ENCODE results near the gene FLVCR2. TPM values are rescaled to one million over a fixed set of nuclear protein-coding genes. Genes with fewer than 3 reads are reported as not detected.

The FLVCR2 gene
- polyA plus RNA-seq, 1 donor from 2014 or later = not detected

GRCh38 chr14:75540479-75540851, 38.0 kb upstream of the FLVCR2 start:
- H3K9me3 ChIP-seq (ENCODE audit: low read length) = no peaks in the 10 kb centered on the region
- H3F3A ChIP-seq (ENCODE audit: insufficient read depth, low read length, poor library complexity, severe bottlenecking) = no peaks in the 10 kb centered on the region
- H3K9ac ChIP-seq (ENCODE audit: low read length) = no peak overlapping the region
- H3K9me2 ChIP-seq (ENCODE audit: insufficient read depth, low read length) = no peaks in the 10 kb centered on the region
- H3K36me3 ChIP-seq (ENCODE audit: insufficient read depth, low read length) = no peaks in the 10 kb centered on the region
- no peak overlapping the region for H2AFZ ChIP-seq (ENCODE audit: low read depth, low read length)
- no peak overlapping the region for H3K27ac ChIP-seq (ENCODE audit: low read length)
- no peaks in the 10 kb centered on the region for H4K20me1 ChIP-seq (ENCODE audit: insufficient read depth)
- no peak overlapping the region for H3K4me2 ChIP-seq (ENCODE audit: low read length)
- no peak overlapping the region for H3K4me3 ChIP-seq (ENCODE audit: low read length)
- no peaks in the 10 kb centered on the region for H3K79me2 ChIP-seq (replicated peaks; ENCODE audit: insufficient read depth, low read length)
- H3K27me3 ChIP-seq (ENCODE audit: insufficient read depth, low read depth, low read length) = no peaks in the 10 kb centered on the region
- TF ChIP-seq, protein P1, sequence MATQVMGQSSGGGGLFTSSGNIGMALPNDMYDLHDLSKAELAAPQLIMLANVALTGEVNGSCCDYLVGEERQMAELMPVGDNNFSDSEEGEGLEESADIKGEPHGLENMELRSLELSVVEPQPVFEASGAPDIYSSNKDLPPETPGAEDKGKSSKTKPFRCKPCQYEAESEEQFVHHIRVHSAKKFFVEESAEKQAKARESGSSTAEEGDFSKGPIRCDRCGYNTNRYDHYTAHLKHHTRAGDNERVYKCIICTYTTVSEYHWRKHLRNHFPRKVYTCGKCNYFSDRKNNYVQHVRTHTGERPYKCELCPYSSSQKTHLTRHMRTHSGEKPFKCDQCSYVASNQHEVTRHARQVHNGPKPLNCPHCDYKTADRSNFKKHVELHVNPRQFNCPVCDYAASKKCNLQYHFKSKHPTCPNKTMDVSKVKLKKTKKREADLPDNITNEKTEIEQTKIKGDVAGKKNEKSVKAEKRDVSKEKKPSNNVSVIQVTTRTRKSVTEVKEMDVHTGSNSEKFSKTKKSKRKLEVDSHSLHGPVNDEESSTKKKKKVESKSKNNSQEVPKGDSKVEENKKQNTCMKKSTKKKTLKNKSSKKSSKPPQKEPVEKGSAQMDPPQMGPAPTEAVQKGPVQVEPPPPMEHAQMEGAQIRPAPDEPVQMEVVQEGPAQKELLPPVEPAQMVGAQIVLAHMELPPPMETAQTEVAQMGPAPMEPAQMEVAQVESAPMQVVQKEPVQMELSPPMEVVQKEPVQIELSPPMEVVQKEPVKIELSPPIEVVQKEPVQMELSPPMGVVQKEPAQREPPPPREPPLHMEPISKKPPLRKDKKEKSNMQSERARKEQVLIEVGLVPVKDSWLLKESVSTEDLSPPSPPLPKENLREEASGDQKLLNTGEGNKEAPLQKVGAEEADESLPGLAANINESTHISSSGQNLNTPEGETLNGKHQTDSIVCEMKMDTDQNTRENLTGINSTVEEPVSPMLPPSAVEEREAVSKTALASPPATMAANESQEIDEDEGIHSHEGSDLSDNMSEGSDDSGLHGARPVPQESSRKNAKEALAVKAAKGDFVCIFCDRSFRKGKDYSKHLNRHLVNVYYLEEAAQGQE (IDR thresholded peaks at IDR 0.05; ENCODE audit: borderline replicate concordance) = no peak
- TF ChIP-seq EZH2 (IDR thresholded peaks at IDR 0.05; ENCODE audit: borderline replicate concordance, insufficient read depth, low read length, poor library complexity, severe bottlenecking) = no peak
- no peak for TF ChIP-seq MXI1 (conservative IDR thresholded peaks at IDR 0.05; ENCODE audit: poor library complexity, severe bottlenecking)
- no peak for TF ChIP-seq TAF1 (IDR thresholded peaks at IDR 0.05; ENCODE audit: low read depth)
- no peak for TF ChIP-seq POLR2AphosphoS5 (IDR thresholded peaks at IDR 0.05)
- no peak for TF ChIP-seq EP300 (conservative IDR thresholded peaks at IDR 0.05; ENCODE audit: poor library complexity, severe bottlenecking)
- TF ChIP-seq RAD21 (conservative IDR thresholded peaks at IDR 0.05) = no peak
- no peak for TF ChIP-seq CTCF (IDR thresholded peaks at IDR 0.05; ENCODE audit: poor library complexity, severe bottlenecking)
- no peak for TF ChIP-seq SMC3 (conservative IDR thresholded peaks at IDR 0.05; ENCODE audit: poor library complexity)

DNA sequence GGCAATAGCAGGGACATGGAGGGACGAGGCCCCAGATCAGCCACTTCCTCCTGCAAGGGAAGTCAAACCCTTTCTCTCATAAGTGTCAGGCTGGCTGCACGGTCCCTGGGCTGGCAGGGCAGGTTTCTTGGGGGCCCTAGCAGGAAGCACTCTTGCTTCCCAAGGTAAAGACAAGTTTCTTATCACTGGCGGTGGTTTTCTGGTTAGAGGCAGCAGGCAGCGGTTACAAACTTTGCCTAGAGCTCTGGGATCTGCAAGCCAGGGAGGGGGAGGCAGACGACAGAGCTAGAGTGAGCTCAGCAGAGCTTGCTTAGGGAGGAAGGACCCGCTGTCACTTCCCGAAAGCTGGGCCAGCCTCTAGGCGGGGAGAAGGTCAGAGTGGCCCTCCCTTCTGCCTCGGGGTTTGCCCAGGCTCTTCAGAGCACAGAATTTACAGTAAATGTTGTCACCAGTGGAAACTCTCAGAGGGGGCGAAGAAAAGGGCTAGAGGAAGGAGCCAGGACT, 35.8 kb upstream of the FLVCR2 start:
- TF ChIP-seq, protein P1 (IDR thresholded peaks at IDR 0.05; ENCODE audit: borderline replicate concordance) = no peak
- TF ChIP-seq POLR2AphosphoS5 (IDR thresholded peaks at IDR 0.05) = no peak
- no peak for TF ChIP-seq CTCF (IDR thresholded peaks at IDR 0.05; ENCODE audit: poor library complexity, severe bottlenecking)
- no peak for TF ChIP-seq EP300 (conservative IDR thresholded peaks at IDR 0.05; ENCODE audit: poor library complexity, severe bottlenecking)
- no peak for TF ChIP-seq MXI1 (conservative IDR thresholded peaks at IDR 0.05; ENCODE audit: poor library complexity, severe bottlenecking)
- no peak for TF ChIP-seq EZH2 (IDR thresholded peaks at IDR 0.05; ENCODE audit: borderline replicate concordance, insufficient read depth, low read length, poor library complexity, severe bottlenecking)
- no peak for TF ChIP-seq RAD21 (conservative IDR thresholded peaks at IDR 0.05)
- no peak for TF ChIP-seq SMC3 (conservative IDR thresholded peaks at IDR 0.05; ENCODE audit: poor library complexity)
- TF ChIP-seq TAF1 (IDR thresholded peaks at IDR 0.05; ENCODE audit: low read depth) = no peak
- Histone ChIP-seq H2AFZ (ENCODE audit: low read depth, low read length) (no peak overlapping the region), H4K20me1 (ENCODE audit: insufficient read depth) (no peaks in the 10 kb centered on the region), H3K9me3 (ENCODE audit: low read length) (no peaks in the 10 kb centered on the region), H3K27ac (ENCODE audit: low read length) (no peak overlapping the region), H3K27me3 (ENCODE audit: insufficient read depth, low read depth, low read length) (no peaks in the 10 kb centered on the region), H3K9ac (ENCODE audit: low read length) (no peak overlapping the region), H3K9me2 (ENCODE audit: insufficient read depth, low read length) (no peaks in the 10 kb centered on the region), H3K4me3 (ENCODE audit: low read length) (no peak overlapping the region), H3K79me2 (replicated peaks; ENCODE audit: insufficient read depth, low read length) (no peaks in the 10 kb centered on the region), H3K36me3 (ENCODE audit: insufficient read depth, low read length) (no peaks in the 10 kb centered on the region), H3K4me2 (ENCODE audit: low read length) (no peak overlapping the region), H3F3A (ENCODE audit: insufficient read depth, low read length, poor library complexity, severe bottlenecking) (no peaks in the 10 kb centered on the region)

All from neural cell (in vitro differentiated cells).